ENCODE measurements around the gene GYG1.

Gene GYG1

GRCh38 chr3:148964809-148965208 is 26.5 kb upstream of the GYG1 start:
- no peak overlapping the region for H3K27ac ChIP-seq
- H3K79me2 ChIP-seq (ENCODE audit: insufficient read depth, low read depth): no peaks in the 10 kb centered on the region
- H3K4me2 ChIP-seq: no peak overlapping the region
- no peaks in the 10 kb centered on the region for H3K4me1 ChIP-seq (ENCODE audit: low read depth, poor library complexity, severe bottlenecking)
- H2AFZ ChIP-seq (ENCODE audit: low read depth): no peak overlapping the region
- no peaks in the 10 kb centered on the region for H3K27me3 ChIP-seq (ENCODE audit: insufficient read depth, low read depth)
- H3K36me3 ChIP-seq (ENCODE audit: insufficient read depth): no peaks in the 10 kb centered on the region
- H4K20me1 ChIP-seq (ENCODE audit: insufficient read depth): no peaks in the 10 kb centered on the region
- H3K4me3 ChIP-seq (IDR thresholded peaks at IDR 0.05; ENCODE audit: insufficient read depth, low read depth, low read length): no peak overlapping the region
- no peak overlapping the region for H3K9ac ChIP-seq
- TF ChIP-seq CTCF (conservative IDR thresholded peaks at IDR 0.05; ENCODE audit: low read depth, low read length): no peak

GRCh38 chr3:148968321-148968720 is 23.0 kb upstream of the GYG1 start:
- Histone ChIP-seq H3K27me3 (ENCODE audit: insufficient read depth, low read depth) (no peaks in the 10 kb centered on the region), H3K4me3 (IDR thresholded peaks at IDR 0.05; ENCODE audit: insufficient read depth, low read depth, low read length) (no peak overlapping the region), H3K9ac (no peak overlapping the region), H3K36me3 (ENCODE audit: insufficient read depth) (no peaks in the 10 kb centered on the region), H3K4me2 (no peak overlapping the region), H2AFZ (ENCODE audit: low read depth) (no peak overlapping the region), H4K20me1 (ENCODE audit: insufficient read depth) (no peaks in the 10 kb centered on the region), H3K4me1 (ENCODE audit: low read depth, poor library complexity, severe bottlenecking) (no peaks in the 10 kb centered on the region), H3K79me2 (ENCODE audit: insufficient read depth, low read depth) (no peaks in the 10 kb centered on the region), H3K27ac (no peak overlapping the region)
- TF ChIP-seq CTCF (conservative IDR thresholded peaks at IDR 0.05; ENCODE audit: low read depth, low read length): no peak

GRCh38 chr3:148970271-148970670 is 21.1 kb upstream of the GYG1 start:
- no peaks in the 10 kb centered on the region for H4K20me1 ChIP-seq (ENCODE audit: insufficient read depth)
- no peak overlapping the region for H3K27ac ChIP-seq
- no peaks in the 10 kb centered on the region for H3K4me1 ChIP-seq (ENCODE audit: low read depth, poor library complexity, severe bottlenecking)
- no peaks in the 10 kb centered on the region for H3K36me3 ChIP-seq (ENCODE audit: insufficient read depth)
- no peaks in the 10 kb centered on the region for H3K79me2 ChIP-seq (ENCODE audit: insufficient read depth, low read depth)
- H3K9ac ChIP-seq: no peak overlapping the region
- no peaks in the 10 kb centered on the region for H3K27me3 ChIP-seq (ENCODE audit: insufficient read depth, low read depth)
- TF ChIP-seq CTCF (conservative IDR thresholded peaks at IDR 0.05; ENCODE audit: low read depth, low read length): no peak
- no peak overlapping the region for H3K4me3 ChIP-seq (IDR thresholded peaks at IDR 0.05; ENCODE audit: insufficient read depth, low read depth, low read length)
- H2AFZ ChIP-seq (ENCODE audit: low read depth): no peak overlapping the region
- H3K4me2 ChIP-seq: no peak overlapping the region

- no peak overlapping the region for H3K4me2 ChIP-seq
- H3K79me2 ChIP-seq (ENCODE audit: insufficient read depth, low read depth): no peaks in the 10 kb centered on the region
- no peaks in the 10 kb centered on the region for H3K27me3 ChIP-seq (ENCODE audit: insufficient read depth, low read depth)
- no peaks in the 10 kb centered on the region for H4K20me1 ChIP-seq (ENCODE audit: insufficient read depth)
- H3K4me1 ChIP-seq (ENCODE audit: low read depth, poor library complexity, severe bottlenecking): no peaks in the 10 kb centered on the region
- H3K27ac ChIP-seq: no peak overlapping the region
- no peak overlapping the region for H3K9ac ChIP-seq
- H3K36me3 ChIP-seq (ENCODE audit: insufficient read depth): no peaks in the 10 kb centered on the region
- H3K4me3 ChIP-seq (IDR thresholded peaks at IDR 0.05; ENCODE audit: insufficient read depth, low read depth, low read length): no peak overlapping the region
- no peak overlapping the region for H2AFZ ChIP-seq (ENCODE audit: low read depth)
- no peak for TF ChIP-seq CTCF (conservative IDR thresholded peaks at IDR 0.05; ENCODE audit: low read depth, low read length)
These were observed 19.8 kb upstream of the GYG1 start for GRCh38 chr3:148971401-148972163.

All from KMS-11 (cell line).